Measurements from ENCODE around the gene KRT83. TPM values are rescaled to one million over a fixed set of nuclear protein-coding genes. Genes with fewer than 3 reads are reported as not detected.

Gene KRT83
- total RNA-seq, 4 donors from 2014 or later: 10.3 to 97.1 (median 33.9) TPM; not detected in 1

- no peak for DNase-seq (ENCODE audit: low spot score in 2 of 2)
- Histone ChIP-seq H3K4me1 (peaks cover 28% of the 10 kb centered on the region), H3K9me3 (no peaks in the 10 kb centered on the region), H3K36me3 (no peaks in the 10 kb centered on the region), H3K4me3 (no peak overlapping the region), H3K27me3 (peaks cover 8% of the 10 kb centered on the region), H3K27ac (no peak overlapping the region)
- TF ChIP-seq CTCF (IDR thresholded peaks at IDR 0.05) (no peak), EP300 (IDR thresholded peaks at IDR 0.05) (no peak)
- 83% methylated on average over 2 of the region's 2 CpGs for whole genome bisulfite sequencing
Observed at GRCh38 chr12:52342781-52343490, 21.7 kb upstream of the KRT83 start.

GRCh38 chr12:52341066-52341580 lies 19.9 kb upstream of the KRT83 start:
- Histone ChIP-seq H3K36me3 (no peaks in the 10 kb centered on the region), H3K9me3 (no peaks in the 10 kb centered on the region), H3K27me3 (peaks cover 8% of the 10 kb centered on the region), H3K4me1 (peaks cover 18% of the 10 kb centered on the region), H3K4me3 (no peak overlapping the region), H3K27ac (no peak overlapping the region)
- peak in 1 of 2 donors; percentile 40 for DNase-seq (ENCODE audit: low spot score in 2 of 2)
- 98% methylated on average over 7 of the region's 14 CpGs for WGBS
- TF ChIP-seq EP300 (IDR thresholded peaks at IDR 0.05) (no peak), POLR2AphosphoS5 (IDR thresholded peaks at IDR 0.05) (no peak), POLR2A (IDR thresholded peaks at IDR 0.05) (no peak), CTCF (IDR thresholded peaks at IDR 0.05) (no peak)

GRCh38 chr12:52338241-52338960 lies 17.2 kb upstream of the KRT83 start:
- TF ChIP-seq POLR2AphosphoS5 (IDR thresholded peaks at IDR 0.05) (no peak), CTCF (IDR thresholded peaks at IDR 0.05) (no peak), POLR2A (IDR thresholded peaks at IDR 0.05) (no peak), EP300 (IDR thresholded peaks at IDR 0.05) (no peak)
- Histone ChIP-seq H3K9me3 (no peaks in the 10 kb centered on the region), H3K36me3 (no peaks in the 10 kb centered on the region), H3K4me1 (peaks cover 17% of the 10 kb centered on the region), H3K4me3 (no peak overlapping the region), H3K27ac (no peak overlapping the region), H3K27me3 (peaks cover 8% of the 10 kb centered on the region)
- 42% methylated on average over 10 of the region's 10 CpGs for WGBS
- no peak for DNase-seq (ENCODE audit: low spot score in 2 of 2)

- Histone ChIP-seq H3K9me3 (no peaks in the 10 kb centered on the region), H3K4me1 (peaks cover 17% of the 10 kb centered on the region), H3K27ac (no peak overlapping the region), H3K27me3 (peaks cover 3% of the 10 kb centered on the region), H3K36me3 (no peaks in the 10 kb centered on the region), H3K4me3 (no peak overlapping the region)
- WGBS: 43% methylated on average over 1 of the region's 1 CpG
- no peak for TF ChIP-seq EP300 (IDR thresholded peaks at IDR 0.05)
- TF ChIP-seq POLR2A (IDR thresholded peaks at IDR 0.05): no peak
- no peak for TF ChIP-seq CTCF (IDR thresholded peaks at IDR 0.05)
- no peak for TF ChIP-seq POLR2AphosphoS5 (IDR thresholded peaks at IDR 0.05)
- no peak for DNase-seq (ENCODE audit: low spot score in 2 of 2)
Observed at GRCh38 chr12:52337054-52337453, 15.9 kb upstream of the KRT83 start.

GRCh38 chr12:52336641-52337040 lies 15.4 kb upstream of the KRT83 start:
- 90% methylated on average over 2 of the region's 2 CpGs for WGBS
- no peak overlapping the region for H3K4me3 ChIP-seq
- peaks cover 3% of the 10 kb centered on the region for H3K27me3 ChIP-seq
- no peak for TF ChIP-seq POLR2AphosphoS5 (IDR thresholded peaks at IDR 0.05)
- TF ChIP-seq EP300 (IDR thresholded peaks at IDR 0.05): no peak
- TF ChIP-seq CTCF (IDR thresholded peaks at IDR 0.05): no peak
- no peak for TF ChIP-seq POLR2A (IDR thresholded peaks at IDR 0.05)
- H3K9me3 ChIP-seq: no peaks in the 10 kb centered on the region
- no peaks in the 10 kb centered on the region for H3K36me3 ChIP-seq
- DNase-seq (ENCODE audit: low spot score in 2 of 2): no peak
- no peak overlapping the region for H3K27ac ChIP-seq
- H3K4me1 ChIP-seq: peaks cover 17% of the 10 kb centered on the region

Data from suprapubic skin (tissue), 4 donors.